AG09309 (cell line): ENCODE measurements around the gene ERICH4.

Experiments used
- DNase-seq: peaks from one replicate; pipeline ENCODE4 v3.0.0-alpha.2; 2010; ENCODE audit warnings: low read depth
- H3K4me3 ChIP-seq: 2 replicates; pipeline ENCODE4 v1.5.1; 2011; ENCODE audit warnings: mild to moderate bottlenecking, low read depth, low read length, moderate library complexity; ENCODE audit not compliant: control insufficient read depth
- CTCF ChIP-seq: IDR thresholded peaks from 2 replicates; pipeline ENCODE4 v1.5.1; 2011; ENCODE audit warnings: mild to moderate bottlenecking, low read depth, low read length, inconsistent platforms; ENCODE audit not compliant: insufficient read depth, control insufficient read depth; ENCODE audit errors: missing control alignments

ERICH4 gene

GRCh38 chr19:41435936-41436673, 6.9 kb upstream of the ERICH4 start:
- no peak for DNase-seq
- TF ChIP-seq CTCF: no peak
- H3K4me3 ChIP-seq: no peak overlapping the region

- H3K4me3 ChIP-seq: no peak overlapping the region
- no peak for DNase-seq
- TF ChIP-seq CTCF: no peak
These were observed 6.3 kb upstream of the ERICH4 start for GRCh38 chr19:41436674-41436951.

GRCh38 chr19:41437944-41438574, 4.9 kb upstream of the ERICH4 start:
- no peak overlapping the region for H3K4me3 ChIP-seq
- TF ChIP-seq CTCF: no peak
- DNase-seq: no peak

GRCh38 chr19:41439441-41440222, 3.3 kb upstream of the ERICH4 start, which contains the start of gene DMAC2:
Gene DMAC2 (minus strand): TSS chr19:41439912. CDS start chr19:41439899, 13 bp downstream.
- TF ChIP-seq CTCF: peak; percentile 35
- peak within 1 kb of the TSS; percentile 53 for H3K4me3 ChIP-seq
- DNase-seq: peak; percentile 87

- no peak overlapping the region for H3K4me3 ChIP-seq
- TF ChIP-seq CTCF: no peak
- no peak for DNase-seq
These were observed 1.5 kb upstream of the ERICH4 start for GRCh38 chr19:41441321-41441945.

GRCh38 chr19:41443813-41444455, 978 bp downstream of the ERICH4 start:
- no peak overlapping the region for H3K4me3 ChIP-seq
- TF ChIP-seq CTCF: no peak
- DNase-seq: no peak
